Spleen (tissue), 7 donors: ENCODE data around the gene CANT1.

Experiments
- CTCF ChIP-seq, 11 experiments: fragments of 200-600 bp in 7 of 11; fragments of 450-650 bp in 4 of 11; sonication (generic) in 4 of 11; IDR thresholded peaks in 8 of 11; conservative IDR thresholded peaks in 3 of 11; 1 replicate in 7 of 11; 2 replicates in 4 of 11; pipeline versions ENCODE4 v1.4.0 to v1.8.0; 2016 to 2021; ENCODE audit warnings: antibody characterized with exemption in 11 of 11, inconsistent platforms in 4 of 11, mild to moderate bottlenecking in 1 of 11
- POLR2A ChIP-seq, 3 donors: fragments of 450-650 bp; IDR thresholded peaks; one replicate each; pipeline ENCODE4 v1.5.1; 2017; ENCODE audit warnings: antibody characterized with exemption in 3 of 3, mild to moderate bottlenecking in 1 of 3
- donor health status: DM: no; HTN: no; CAD: no; lungs with moderate emphysema.
- donor health status: DM: no; HTN: no; CAD: no.
- donor health status: DM: no; HTN: no; CAD: no.

- no peak for TF ChIP-seq POLR2A (IDR thresholded peaks at IDR 0.05)
- no peak for TF ChIP-seq CTCF (IDR thresholded peaks at IDR 0.05 in 8 of 11, conservative IDR thresholded peaks at IDR 0.05 in 3 of 11)
These were observed 48.3 kb upstream of the CANT1 start for GRCh38 chr17:79057737-79058385.
